Esophagus squamous epithelium (tissue), 5 donors: Measurements from ENCODE around the gene TNN. TPM values are rescaled to one million over a fixed set of nuclear protein-coding genes. Genes with fewer than 3 reads are reported as not detected.
"Not testable (repeated sequence)": the region's sequence is repeated elsewhere in the genome, so short reads cannot be mapped to it uniquely, and the experiment has no call there.

Experiments
- DNase-seq: peaks from one replicate; lab custom pipeline; 2025; lab: John Stamatoyannopoulos, UW
- H3K27ac ChIP-seq, 4 donors: fragments of 200-600 bp; sonication (generic); one replicate each; pipeline ENCODE4 v1.5.1; 2016 to 2019; ENCODE audit warnings: mild to moderate bottlenecking in 1 of 4
- H3K27me3 ChIP-seq, 4 donors: fragments of 200-600 bp; sonication (generic); 1 replicate in 3 of 4; 2 replicates in 1 of 4; pipeline versions ENCODE4 v1.5.1 to v1.6.0; 2017 to 2021; ENCODE audit warnings: antibody characterized with exemption in 1 of 4
- H3K36me3 ChIP-seq, 3 donors: fragments of 200-600 bp; sonication (generic); one replicate each; pipeline ENCODE4 v1.5.1; 2016 to 2019
- H3K4me1 ChIP-seq, 3 donors: fragments of 200-600 bp; sonication (generic); one replicate each; pipeline ENCODE4 v1.5.1; 2017 to 2019
- H3K4me3 ChIP-seq, 4 donors: fragments of 200-600 bp; sonication (generic); 1 replicate in 3 of 4; 2 replicates in 1 of 4; pipeline ENCODE4 v1.5.1; 2016 to 2019; ENCODE audit warnings: mild to moderate bottlenecking in 2 of 4, moderate library complexity in 1 of 4
- H3K9me3 ChIP-seq, 3 donors: fragments of 200-600 bp; sonication (generic); one replicate each; pipeline ENCODE4 v1.5.1; 2016 to 2019
- CTCF ChIP-seq, 6 experiments: fragments of 450-650 bp in 4 of 6; fragments of 200-600 bp in 2 of 6; sonication (generic) in 2 of 6; IDR thresholded peaks; one replicate each; pipeline ENCODE4 v1.5.1; 2016 to 2019; ENCODE audit warnings: antibody characterized with exemption in 6 of 6, mild to moderate bottlenecking in 4 of 6, moderate library complexity in 4 of 6
- POLR2A ChIP-seq, 4 donors: fragments of 450-650 bp; IDR thresholded peaks; one replicate each; pipeline ENCODE4 v1.6.1; 2017; ENCODE audit warnings: antibody characterized with exemption in 4 of 4, mild to moderate bottlenecking in 4 of 4, moderate library complexity in 3 of 4
- WGBS, 2 donors: methylation state at CpG; one replicate each; pipeline ENCODE4 v1.1.5; 2018; 5-methylcytosine and 5-hydroxymethylcytosine counted together
- intact Hi-C: fragments of 100-400 bp; cut with DNase I; formaldehyde crosslinking; loops from one replicate; pipeline ENCODE4 v1.15.0; 2022
- total RNA-seq, 4 donors: library from RNA; depleted of rRNA; stranded (reverse); fragments of >200 nt; gene quantifications; one replicate each; pipeline ENCODE4 v1.1.0, GENCODE V29; 2016
- donor health status: DM: yes; HTN: yes; CAD: no.

Gene TNN
- total RNA-seq, 4 donors from 2014 or later, result under 0.01 to 0.09 TPM; not detected in 2

GRCh38 chr1:175040324-175040879, 27.2 kb upstream of the TNN start:
- intact Hi-C loops, result no loop called here
- H3K36me3 ChIP-seq, result no peaks in the 10 kb centered on the region

GRCh38 chr1:175042650-175043049, 25.0 kb upstream of the TNN start:
- Histone ChIP-seq H3K4me3 (no peak overlapping the region), H3K9me3 (no peaks in the 10 kb centered on the region), H3K27me3 (peaks cover 0 to 6% (median 0%) of the 10 kb centered on the region in 4 donors), H3K36me3 (no peaks in the 10 kb centered on the region), H3K4me1 (no peaks in the 10 kb centered on the region), H3K27ac (no peak overlapping the region)
- intact Hi-C loops, result no loop called here
- DNase-seq, result no peak
- no peak for TF ChIP-seq POLR2A (IDR thresholded peaks at IDR 0.05)
- TF ChIP-seq CTCF (IDR thresholded peaks at IDR 0.05), result no peak
- WGBS, 2 donors, result 59 to 60% methylated on average over 3 of the region's 3 CpGs

More at GRCh38 chr1:175040324-175040879, 27.2 kb upstream of the TNN start:
- Histone ChIP-seq H3K4me3 (no peak overlapping the region), H3K27me3 (peaks cover 0 to 6% (median 0%) of the 10 kb centered on the region in 4 donors), H3K9me3 (no peaks in the 10 kb centered on the region), H3K4me1 (no peaks in the 10 kb centered on the region), H3K27ac (no peak overlapping the region)
- WGBS, 2 donors, result 28 to 38% methylated on average over 4 of the region's 4 CpGs
- TF ChIP-seq CTCF (IDR thresholded peaks at IDR 0.05) (no peak), POLR2A (IDR thresholded peaks at IDR 0.05) (no peak)
- no peak for DNase-seq

GRCh38 chr1:175043824-175044223, 23.8 kb upstream of the TNN start:
- DNase-seq, result no peak
- intact Hi-C loops, result no loop called here
- Histone ChIP-seq H3K9me3 (no peaks in the 10 kb centered on the region), H3K27me3 (peaks cover 0 to 9% (median 0%) of the 10 kb centered on the region in 4 donors), H3K27ac (no peak overlapping the region), H3K4me1 (no peaks in the 10 kb centered on the region), H3K4me3 (no peak overlapping the region), H3K36me3 (no peaks in the 10 kb centered on the region)
- 66 to 74% methylated on average over 11 to 19 of the region's 19 CpGs for WGBS, 2 donors
- TF ChIP-seq CTCF (IDR thresholded peaks at IDR 0.05) (no peak), POLR2A (IDR thresholded peaks at IDR 0.05) (no peak)

GRCh38 chr1:175044591-175044990, 23.0 kb upstream of the TNN start:
- H3K9me3 ChIP-seq, H3K36me3 ChIP-seq, H3K4me3 ChIP-seq, H3K4me1 ChIP-seq, intact Hi-C loops, H3K27ac ChIP-seq, DNase-seq: not testable (repeated sequence)
- H3K27me3 ChIP-seq, result peaks cover 0 to 16% (median 0%) of the 10 kb centered on the region in 4 donors
- WGBS, 2 donors, result 87 to 91% methylated on average over 17 to 18 of the region's 18 CpGs

GRCh38 chr1:175045097-175045496, 22.5 kb upstream of the TNN start:
- Histone ChIP-seq H3K27ac (no peak overlapping the region), H3K4me1 (no peaks in the 10 kb centered on the region), H3K9me3 (no peaks in the 10 kb centered on the region), H3K4me3 (no peak overlapping the region), H3K36me3 (no peaks in the 10 kb centered on the region), H3K27me3 (peaks cover 0 to 17% (median 0%) of the 10 kb centered on the region in 4 donors)
- TF ChIP-seq POLR2A (IDR thresholded peaks at IDR 0.05) (no peak), CTCF (IDR thresholded peaks at IDR 0.05) (no peak)
- WGBS, 2 donors, result 96 to 100% methylated on average over 4 to 7 of the region's 19 CpGs
- no peak for DNase-seq
- intact Hi-C loops, result no loop called here
